Fibroblast of gingiva (primary cell): ENCODE measurements around the gene SPOCK1.

ENCODE experiments used
- DNase-seq: peaks from one replicate; pipeline ENCODE4 v3.0.0-alpha.2; 2011; ENCODE audit warnings: low read depth

SPOCK1 gene

DNA sequence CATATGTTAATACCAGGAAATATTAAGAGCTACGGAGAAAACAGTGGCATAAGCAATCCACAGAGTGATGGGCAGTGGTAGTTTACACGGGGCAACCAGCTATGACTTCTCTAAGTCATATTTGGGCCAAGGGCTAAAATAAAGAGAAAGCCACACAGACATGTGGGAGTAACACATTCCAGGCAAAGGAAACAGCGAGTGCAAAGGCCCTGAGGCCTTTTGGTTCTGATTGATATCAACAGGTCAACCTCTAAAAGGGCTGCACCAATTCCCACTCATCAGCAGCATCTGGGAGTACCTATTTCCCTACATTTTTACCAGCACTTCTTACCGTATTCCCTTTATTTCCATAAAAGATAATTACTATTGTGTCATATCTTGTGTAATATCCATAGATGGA lies 173.4 kb downstream of the SPOCK1 start:
- no peak for DNase-seq

DNA sequence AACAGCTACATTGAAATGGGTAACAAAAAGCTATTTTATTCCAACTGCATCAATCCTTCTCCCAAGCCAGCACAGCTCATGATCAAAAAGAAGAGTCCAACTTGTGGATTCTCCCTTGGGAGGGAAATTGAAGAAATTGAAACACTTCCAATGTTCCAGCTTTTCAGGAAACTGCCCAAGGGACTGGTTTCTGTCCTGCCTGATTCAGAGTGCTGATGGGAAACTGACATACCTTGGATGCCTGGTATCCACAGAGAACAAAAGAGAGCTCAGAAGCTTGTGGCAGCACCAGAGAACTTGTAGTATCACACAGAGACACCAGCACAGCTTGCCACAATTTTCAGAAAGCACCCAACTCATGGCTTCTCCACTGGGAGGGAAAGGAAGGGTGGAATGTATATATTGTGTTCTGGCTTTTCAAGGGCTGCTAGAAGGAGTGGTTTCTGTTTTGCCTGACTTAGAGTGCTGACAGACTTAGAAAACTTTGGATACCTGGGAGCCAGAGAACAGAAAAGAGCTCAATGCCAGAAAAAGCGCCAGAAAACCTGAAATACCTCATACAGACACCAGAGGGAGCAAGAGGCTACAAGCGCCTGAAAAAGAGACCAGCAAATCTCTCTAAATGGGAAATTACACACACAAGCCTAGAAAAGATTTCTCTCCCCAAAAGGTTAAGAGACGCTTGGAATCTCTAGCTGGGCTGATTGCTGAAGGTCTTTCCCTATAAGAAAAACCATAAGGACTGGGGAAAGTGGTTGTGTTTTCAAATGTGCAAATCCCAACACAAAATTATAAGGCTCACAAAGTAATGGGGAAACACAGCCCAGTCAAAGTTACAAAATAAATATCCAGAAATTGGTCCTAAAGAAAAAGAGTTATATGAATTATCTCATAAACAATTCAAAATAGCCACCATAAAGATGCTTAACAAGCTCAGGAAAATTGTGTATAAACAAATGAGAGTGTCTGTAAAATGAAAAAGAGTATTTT lies 178.8 kb downstream of the SPOCK1 start:
- peak; percentile 63 for DNase-seq

DNA sequence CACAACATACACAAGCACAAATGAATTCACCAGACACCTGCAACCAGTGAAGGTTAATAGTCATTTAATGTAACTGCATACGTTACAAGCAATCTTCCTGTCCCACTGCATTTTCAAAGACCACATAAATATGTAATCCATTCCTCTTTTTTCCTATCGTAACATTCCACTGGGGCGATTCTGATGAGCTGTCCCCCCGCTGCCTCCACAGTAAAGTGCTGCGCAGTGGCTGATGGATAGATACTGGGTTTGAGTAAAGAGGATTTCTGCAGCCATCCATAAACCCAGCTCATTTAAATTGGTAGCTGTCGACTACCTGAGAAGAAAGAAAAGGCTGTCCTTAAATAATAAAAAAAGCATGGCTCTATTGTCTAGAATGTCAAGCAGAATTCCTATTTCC lies 181.1 kb downstream of the SPOCK1 start:
- DNase-seq, result no peak

DNA sequence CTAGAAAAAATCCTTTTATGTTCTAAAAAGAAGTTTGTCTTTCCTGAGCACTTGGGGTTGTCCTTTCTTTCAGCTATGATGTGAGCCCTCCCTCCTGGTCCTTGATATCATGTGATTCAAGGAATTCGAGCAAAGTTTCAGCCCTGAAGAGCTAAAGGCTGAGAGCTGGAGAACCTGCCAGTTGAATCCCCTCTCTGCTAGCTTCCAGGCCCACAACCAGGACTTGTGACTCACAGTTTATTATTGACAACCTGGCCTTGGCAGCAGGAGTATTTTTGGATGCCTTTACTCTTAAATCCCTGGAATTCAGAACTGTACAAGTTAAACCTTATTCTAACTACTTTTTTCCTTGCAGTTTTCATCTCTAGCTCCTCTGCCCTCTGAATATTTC lies 182.8 kb downstream of the SPOCK1 start:
- no peak for DNase-seq

DNA sequence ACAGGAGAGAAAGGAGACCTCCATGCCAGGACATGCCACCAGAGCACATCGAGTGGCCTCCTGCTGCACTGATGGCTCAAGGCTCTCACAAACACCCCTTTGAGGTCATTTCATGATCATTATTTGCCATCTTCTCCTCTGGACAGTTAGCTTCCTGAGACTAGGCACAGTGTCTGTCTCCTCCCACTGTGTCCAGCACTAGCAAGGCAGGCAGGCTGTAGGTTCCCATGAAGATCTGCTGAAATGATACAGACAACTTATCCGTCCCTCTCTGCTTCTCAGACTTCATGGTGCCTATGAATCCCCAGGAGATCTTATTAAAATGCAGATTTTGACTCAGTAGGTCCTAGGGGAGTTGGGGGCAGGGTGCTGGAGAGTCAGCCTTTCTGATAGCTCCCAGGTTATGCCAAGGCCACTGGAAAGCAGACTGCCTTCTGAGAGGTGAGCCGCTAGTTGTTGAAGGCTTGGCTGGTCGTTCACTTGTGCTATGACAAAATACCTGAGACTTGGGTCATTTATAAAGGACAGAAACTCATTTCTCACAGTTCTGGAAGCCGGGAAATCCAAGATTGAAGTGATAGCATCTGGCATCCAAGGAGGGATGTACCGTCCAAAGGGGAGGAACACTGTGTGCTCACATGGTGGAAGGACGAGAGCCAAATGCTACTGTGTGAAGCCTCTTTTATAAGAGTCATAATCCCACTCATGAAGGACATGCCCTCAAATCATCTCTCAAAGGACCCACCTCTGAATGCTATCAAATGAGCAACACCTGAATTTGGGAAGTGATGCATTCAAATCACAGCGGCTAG lies 183.4 kb downstream of the SPOCK1 start:
- DNase-seq, result no peak

DNA sequence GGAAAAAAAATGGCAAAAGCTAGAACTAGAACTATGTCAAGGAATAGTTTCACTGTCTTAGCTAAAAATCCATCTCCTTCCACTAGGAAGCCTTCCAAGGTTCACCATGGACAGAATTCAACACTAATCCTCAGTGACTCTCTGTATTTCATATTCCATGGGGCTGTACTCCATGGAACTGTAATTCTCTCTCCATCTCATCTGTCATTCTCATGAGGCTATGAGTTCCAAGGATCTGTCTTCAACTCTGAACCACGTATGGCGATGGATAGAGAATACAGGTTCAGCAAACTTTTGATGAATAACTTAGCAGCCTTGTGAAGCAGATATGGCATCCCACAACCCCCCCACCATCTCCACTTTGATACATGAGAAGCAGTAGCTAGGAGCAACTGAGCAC lies 184.0 kb downstream of the SPOCK1 start:
- no peak for DNase-seq

DNA sequence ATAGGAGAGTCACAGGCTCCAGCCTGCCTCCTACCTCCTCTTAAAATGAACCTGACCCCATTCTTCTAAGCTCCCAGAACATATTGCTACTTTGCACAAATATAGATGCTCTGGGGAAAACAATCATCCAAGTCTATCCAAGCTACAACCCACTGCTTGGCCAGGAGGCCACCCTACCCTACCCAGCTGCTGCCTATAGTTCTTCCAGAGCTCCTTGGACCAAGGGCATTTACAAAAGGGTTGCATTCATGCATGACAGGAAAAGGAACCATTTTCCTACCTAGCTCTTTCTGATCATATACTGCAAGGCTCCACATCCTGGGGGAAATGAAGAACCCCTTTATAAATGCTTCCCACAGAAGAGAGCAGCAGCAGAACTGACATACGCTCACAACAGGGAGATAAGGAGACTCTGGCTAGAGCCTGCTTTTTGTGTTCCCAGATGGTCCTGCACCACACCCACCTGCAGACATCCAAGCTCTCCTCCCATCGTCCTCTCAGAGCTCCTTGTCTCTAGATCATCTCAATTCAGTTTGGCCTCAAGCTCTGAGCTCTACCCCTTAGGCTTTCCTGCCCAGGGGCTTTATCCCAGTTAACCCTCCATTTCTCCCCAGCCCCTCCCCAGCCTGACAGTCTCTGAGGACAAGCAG lies 185.5 kb downstream of the SPOCK1 start:
- no peak for DNase-seq

DNA sequence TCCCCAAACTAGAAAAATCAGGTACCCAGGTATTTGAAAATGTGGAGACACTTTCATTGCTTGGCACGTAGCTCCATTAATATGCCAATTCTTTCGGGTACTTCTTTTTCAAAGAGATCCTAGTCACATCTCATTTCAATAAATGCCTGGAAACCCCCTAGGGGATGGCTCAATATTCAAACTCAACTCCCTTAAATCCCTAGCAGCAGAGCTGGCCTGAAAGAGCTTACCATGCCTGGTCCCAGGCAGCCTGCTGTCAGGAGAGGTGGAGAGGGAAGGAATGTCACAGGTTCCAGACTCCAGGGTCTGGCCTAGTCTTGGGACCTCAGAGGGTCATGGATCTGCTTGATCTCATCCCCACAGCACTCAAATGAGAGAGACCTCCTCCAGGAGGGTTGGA lies 187.1 kb downstream of the SPOCK1 start:
- DNase-seq, result no peak

DNA sequence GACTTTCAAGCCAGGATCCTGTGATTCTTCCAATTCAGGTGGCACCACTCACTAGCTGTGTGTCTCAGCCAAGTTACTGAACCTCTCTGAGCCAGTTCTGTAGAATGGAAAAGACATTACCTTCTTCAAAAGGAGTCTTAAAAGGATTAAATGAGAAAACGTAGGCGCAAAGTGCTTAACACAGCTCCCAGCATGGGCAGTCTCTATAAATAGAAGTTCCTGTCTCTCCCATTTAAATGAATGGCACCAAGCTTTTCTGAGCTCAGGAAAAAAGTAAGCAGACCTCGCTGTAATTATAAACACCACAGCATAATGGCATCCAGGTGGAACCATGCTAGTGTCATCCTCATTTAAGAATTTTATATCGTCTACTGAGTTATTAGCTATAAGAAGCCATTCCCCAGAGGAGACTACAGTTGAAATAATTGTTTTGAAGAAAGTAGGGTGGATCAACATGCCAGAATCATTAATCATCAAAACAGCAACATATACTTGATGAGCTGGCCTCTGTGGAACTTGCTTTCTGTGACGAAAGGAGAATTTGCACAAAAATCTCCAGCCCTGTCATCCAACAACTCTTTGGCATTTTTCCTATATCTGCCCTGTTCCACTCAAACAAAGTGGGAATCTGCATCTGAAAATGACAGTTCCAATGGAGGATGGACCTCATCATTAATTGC lies 188.9 kb downstream of the SPOCK1 start:
- peak; percentile 91 for DNase-seq

DNA sequence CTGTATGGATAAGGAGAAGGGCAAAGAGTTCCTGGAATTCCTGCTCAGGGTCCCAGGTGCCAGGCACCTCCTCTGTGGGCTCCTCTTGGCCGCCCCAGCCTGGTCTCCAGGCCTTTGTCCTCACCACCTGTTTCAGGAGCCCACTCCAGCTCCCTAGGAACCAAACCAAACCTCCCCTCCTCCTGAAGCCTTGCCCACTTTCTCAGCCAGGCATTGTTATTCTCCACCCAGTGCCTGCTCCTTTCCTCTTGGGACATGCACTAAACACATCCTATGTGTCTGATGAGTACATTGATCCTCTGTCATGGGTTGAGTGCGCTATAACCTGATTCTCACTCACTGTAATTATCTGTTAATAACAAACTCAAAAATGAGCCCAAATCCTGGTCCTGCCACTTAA lies 189.8 kb downstream of the SPOCK1 start:
- no peak for DNase-seq

DNA sequence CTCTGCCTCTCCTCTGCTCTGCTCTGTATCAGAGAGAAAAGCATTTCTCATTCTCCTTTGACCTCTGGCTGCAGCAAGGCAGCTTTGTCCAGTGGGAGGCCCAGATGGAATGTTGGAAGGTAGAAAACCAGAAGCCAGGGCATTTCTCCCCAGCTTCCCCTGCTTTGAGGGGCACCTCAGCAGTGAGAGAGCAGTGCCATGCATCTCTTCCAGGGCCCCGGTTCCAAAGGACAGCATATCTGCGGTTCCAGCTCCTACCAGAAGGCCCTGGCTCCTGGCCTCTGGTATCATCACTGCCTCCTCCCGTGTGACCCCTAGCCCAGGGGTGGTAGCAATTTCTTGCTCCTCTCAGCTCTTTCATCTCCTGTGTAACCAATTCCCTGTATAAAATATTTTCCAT lies 190.8 kb downstream of the SPOCK1 start:
- DNase-seq, result no peak

DNA sequence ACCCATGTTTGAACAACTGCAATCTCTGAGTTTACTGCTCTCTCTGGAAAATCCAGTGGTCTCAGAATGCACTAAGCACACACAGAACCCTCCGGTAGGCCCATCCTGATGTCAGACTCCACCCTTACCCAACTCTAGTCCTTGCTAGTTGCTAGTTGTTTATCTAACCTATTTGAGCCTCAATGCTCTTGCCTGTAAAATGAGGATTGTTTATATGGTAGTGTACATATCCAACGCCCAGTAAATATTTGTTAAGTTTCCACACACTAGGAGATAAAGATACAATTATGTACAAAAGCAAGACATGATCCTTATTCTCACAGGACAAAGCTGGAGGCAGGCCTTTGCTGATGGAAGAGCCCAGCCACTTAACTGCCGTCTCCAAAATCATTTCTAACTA lies 192.2 kb downstream of the SPOCK1 start:
- no peak for DNase-seq

DNA sequence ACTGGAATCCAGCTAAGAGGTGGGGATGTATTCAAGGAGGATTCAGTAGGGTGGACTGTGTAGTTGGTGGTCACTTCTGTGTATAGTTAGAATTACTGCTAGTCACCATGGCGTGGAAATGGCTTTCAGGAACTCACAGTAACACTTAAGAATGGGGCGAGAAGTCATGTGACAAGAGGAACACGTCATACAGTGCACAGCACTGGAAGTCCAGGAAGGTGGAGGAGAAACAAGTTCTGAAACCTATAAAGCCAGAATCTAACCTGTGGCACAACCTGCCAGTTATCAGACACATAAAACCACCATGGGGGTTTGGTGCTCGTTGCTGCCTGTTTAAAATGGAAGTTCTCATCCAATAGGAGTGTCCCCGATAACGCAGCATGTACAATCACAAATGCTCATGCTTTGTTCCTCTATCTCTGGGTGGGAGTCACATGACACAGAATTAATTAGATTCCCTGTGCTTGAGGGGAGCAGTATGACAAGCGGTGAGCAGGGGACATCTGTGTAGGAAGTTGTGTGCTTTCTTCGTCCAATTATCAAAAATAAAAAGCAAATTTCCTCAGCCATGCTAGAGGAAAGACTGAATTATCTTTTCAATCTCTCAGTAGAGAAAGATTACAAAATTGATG lies 193.0 kb downstream of the SPOCK1 start:
- no peak for DNase-seq

DNA sequence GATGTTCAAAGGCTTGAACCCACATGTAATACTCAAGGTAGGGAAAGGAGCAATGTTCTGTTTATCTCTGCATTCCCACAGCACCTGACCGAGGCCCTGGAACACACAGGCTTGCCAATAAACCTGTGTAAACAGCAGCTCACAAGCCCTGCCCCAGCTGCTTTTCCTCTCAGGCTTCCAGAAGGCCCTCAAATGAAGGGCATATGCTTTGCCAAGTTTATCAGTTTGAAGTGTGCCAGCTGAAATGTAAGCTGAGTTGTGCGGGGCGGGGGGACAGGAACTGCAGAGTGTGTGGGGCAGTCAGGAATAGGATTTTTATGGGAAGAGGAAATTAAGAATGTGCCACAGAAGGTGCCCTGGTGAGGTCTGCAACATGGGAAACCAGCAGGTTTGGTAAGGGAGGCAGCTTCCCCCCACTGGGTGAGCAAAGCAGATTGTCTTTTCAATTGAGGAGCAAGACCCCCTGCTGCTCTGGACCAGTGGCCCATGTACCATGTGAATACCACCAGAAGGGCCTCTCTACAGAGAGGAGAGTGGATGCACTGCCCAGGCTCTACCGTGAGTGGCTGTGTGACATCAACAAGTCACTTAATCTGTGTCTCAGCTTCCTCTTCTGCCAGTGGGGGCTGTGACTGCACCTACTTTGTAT lies 194.8 kb downstream of the SPOCK1 start:
- DNase-seq, result no peak

DNA sequence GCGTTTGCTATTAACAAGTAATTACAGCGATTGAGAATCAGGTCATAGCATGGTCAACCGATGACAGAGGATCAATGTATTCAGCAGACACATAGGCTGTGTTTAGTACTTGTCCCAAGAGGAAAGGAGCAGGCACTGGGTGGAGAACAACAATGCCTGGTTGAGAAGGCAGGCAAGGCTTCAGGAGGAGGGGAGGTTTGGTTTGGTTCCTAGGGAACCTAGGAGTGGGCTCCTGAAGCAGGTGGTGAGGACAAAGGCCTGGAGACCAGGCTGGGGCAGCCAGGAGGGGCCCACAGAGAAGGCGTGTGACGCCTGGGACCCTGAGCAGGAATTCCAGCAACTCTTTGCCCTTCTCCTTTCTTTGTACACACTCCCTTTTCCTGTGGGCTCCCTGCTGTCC lies 195.6 kb downstream of the SPOCK1 start:
- DNase-seq, result no peak

DNA sequence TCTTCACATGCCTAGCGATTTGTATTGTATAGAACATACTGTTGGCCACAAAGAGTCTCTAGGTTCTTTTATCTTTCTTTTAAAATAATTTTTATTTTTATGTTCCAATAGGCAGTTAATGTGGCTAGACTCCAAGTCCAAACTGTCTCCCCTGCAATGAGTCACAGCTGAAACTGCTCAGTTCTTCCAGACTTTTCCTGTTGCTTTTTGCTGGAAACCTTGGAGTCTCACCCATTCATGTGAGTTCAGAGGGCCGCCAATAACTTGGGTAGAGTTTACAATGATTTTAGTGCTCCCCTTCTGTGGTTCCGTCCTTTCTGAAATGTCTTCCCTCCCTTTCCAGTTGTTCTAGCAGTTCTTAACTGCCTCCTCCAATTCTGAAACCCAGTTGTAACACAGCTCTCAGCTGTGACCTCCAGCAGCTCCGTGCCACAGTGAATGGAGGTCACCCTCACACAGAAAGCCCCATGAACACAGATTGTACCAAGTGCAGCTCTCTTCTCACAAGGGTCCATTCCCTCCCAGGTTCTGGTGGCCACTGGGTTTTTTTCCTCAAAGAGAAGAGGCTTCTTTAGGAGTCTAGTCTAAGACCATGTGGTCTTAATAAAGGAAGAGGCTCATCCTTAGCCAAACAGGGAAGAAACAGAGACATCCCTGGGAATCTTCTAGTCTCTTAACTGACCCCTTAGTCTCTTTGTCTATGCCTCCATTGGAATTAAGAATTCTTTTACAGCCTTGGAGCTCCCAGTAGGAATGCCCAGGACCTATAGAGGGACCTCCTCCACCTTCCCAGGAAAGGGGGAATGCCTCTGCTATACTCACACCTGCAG lies 198.5 kb downstream of the SPOCK1 start:
- peak; percentile 44 for DNase-seq

DNA sequence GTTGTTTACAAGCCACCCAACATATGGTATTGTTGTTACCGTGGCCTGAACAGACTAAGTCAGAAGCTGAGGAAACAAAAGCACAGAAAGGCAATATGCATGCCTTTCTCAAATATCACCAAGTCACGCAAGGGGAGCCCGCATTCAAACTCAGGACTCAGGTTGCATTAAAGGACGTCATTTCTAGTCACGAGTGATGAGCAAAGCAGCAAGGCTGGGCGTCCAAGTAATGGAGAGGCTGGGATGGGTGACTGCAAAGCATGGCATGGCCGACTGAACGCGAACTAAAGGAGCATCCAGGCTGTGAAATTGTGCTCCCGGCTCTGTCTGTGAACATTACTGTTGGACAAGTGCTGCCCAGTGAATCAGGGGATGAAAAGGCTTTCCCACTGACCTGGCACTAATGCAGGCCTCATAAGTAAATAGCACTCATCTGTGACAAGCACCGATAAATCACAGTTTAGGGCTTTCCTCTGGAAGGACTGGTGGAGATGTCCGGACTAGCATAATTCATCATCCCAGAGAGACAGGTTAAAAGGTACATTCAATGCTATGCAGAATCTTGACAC lies 202.8 kb downstream of the SPOCK1 start:
- peak; percentile 93 for DNase-seq

DNA sequence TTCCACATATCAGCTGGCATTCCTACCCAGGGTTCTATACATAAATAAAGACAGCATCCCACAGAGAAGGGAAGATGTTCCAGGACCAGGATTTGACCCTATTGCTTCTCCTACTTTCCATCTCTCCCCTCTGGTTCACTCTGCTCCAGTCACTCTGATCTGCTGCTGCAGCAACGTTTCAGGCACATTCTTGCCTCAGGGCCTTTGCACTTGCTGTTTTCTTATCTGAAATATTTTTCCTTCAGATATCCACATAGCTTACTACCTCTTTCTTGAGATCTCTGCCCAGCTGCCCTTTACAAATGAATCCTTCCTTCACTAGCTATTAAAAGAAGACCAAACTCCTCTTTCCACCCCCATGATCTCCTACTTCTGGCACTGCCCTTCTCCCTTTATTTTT lies 204.5 kb downstream of the SPOCK1 start:
- DNase-seq, result no peak

DNA sequence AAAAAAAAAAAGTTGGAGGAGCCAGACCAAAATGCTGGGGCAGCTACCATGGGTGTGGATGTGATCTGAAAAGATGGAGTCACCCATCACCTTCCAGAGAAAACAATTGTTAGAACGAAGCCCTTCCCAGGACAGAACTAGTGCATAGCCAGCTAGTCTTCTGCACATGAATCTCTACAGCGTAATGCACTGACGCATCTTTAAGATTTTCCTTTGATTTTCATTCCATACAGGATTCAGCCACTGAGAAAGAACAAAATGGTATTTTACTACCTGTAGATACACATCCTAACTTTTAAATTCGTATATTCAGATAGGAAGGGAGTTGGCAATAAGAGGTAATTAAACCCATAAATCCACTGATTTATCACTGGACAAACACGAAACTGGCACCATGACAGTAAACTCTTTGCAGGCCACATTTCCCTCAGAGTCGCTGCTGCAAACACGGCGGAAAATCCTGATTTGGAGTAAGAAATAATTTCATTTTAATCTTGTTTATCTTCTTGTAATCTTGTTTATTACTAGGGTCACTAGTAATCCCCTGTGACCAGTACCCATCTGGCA lies 206.6 kb downstream of the SPOCK1 start:
- no peak for DNase-seq
